ENCODE measurements around the gene PDE2A.

- no peak for TF ChIP-seq CTCF (IDR thresholded peaks at IDR 0.05)
- no peak for TF ChIP-seq POLR2AphosphoS5 (IDR thresholded peaks at IDR 0.05)
Measured at GRCh38 chr11:72658989-72659640, 15.1 kb downstream of the PDE2A start.

All from breast epithelium (tissue), 3 donors.